OCI-LY7 (cell line): ENCODE results near the gene LGI1. TPM values are rescaled to one million over a fixed set of nuclear protein-coding genes. Genes with fewer than 3 reads are reported as not detected.

Experiments used
- BruUV-seq: library from RNA; stranded (reverse); fragments of 400-500 nt; replicated peaks from 2 replicates; lab custom pipeline; 2021; lab: Mats Ljungman, UMichigan
- CTCF ChIA-PET: fragments of 300-600 bp; sonication (Branson Sonifier 250); formaldehyde crosslinking; loops from one replicate; lab custom pipeline; 2022; ENCODE audit warnings: antibody characterized with exemption; ENCODE audit not compliant: unreplicated experiment; lab: Charles Lee
- POLR2A ChIA-PET: fragments of 300-600 bp; sonication (Branson Sonifier 250); formaldehyde crosslinking; loops from one replicate; lab custom pipeline; 2022; ENCODE audit warnings: antibody characterized with exemption; lab: Charles Lee
- DNase-seq: peaks from one replicate; pipeline ENCODE4 v3.0.0-alpha.2; 2015; ENCODE audit warnings: low spot score
- H2AFZ ChIP-seq: fragments of 200-600 bp; sonication (generic), shearing (Covaris generic); 2 replicates; pipeline ENCODE4 v1.6.1; 2014; ENCODE audit warnings: mild to moderate bottlenecking, antibody characterized with exemption, low read length, moderate library complexity
- H3K27ac ChIP-seq: fragments of 200-600 bp; sonication (generic); 2 replicates; pipeline ENCODE4 v1.5.1; 2014; ENCODE audit warnings: mixed run types, low read depth, mild to moderate bottlenecking, moderate library complexity, low read length, inconsistent platforms; ENCODE audit not compliant: poor library complexity, severe bottlenecking
- H3K36me3 ChIP-seq: fragments of 200-600 bp; sonication (generic); 2 replicates; pipeline ENCODE4 v1.6.1; 2014; ENCODE audit warnings: mild to moderate bottlenecking, antibody characterized with exemption, low read length, moderate library complexity, mixed read lengths; ENCODE audit not compliant: insufficient read depth
- H3K4me1 ChIP-seq: fragments of 200-600 bp; sonication (generic); 2 replicates; pipeline ENCODE4 v1.5.1; 2014; ENCODE audit warnings: mild to moderate bottlenecking, low read length; ENCODE audit not compliant: insufficient read depth, poor library complexity, severe bottlenecking
- H3K4me2 ChIP-seq: fragments of 200-600 bp; sonication (generic); 2 replicates; pipeline ENCODE4 v1.6.1; 2014; ENCODE audit warnings: mild to moderate bottlenecking, low read length
- H3K4me3 ChIP-seq: fragments of 200-600 bp; sonication (generic); 2 replicates; pipeline ENCODE4 v1.5.1; 2014; ENCODE audit warnings: mild to moderate bottlenecking, low read depth, low read length; ENCODE audit not compliant: poor library complexity, severe bottlenecking
- H3K79me2 ChIP-seq: fragments of 200-600 bp; sonication (generic); 2 replicates; pipeline ENCODE4 v1.6.1; 2016; ENCODE audit warnings: low read depth, mild to moderate bottlenecking, low read length, moderate library complexity, mixed read lengths; ENCODE audit not compliant: insufficient read depth
- H3K9me2 ChIP-seq: fragments of 200-600 bp; sonication (generic); 2 replicates; pipeline ENCODE4 v1.6.1; 2016; ENCODE audit warnings: mild to moderate bottlenecking, low read length, mixed read lengths; ENCODE audit not compliant: insufficient read depth
- H3K9me3 ChIP-seq: fragments of 200-600 bp; sonication (generic); 2 replicates; pipeline ENCODE4 v1.6.1; 2014; ENCODE audit warnings: mild to moderate bottlenecking, mixed run types, low read length, mixed read lengths
- H4K20me1 ChIP-seq: fragments of 200-600 bp; sonication (generic); 2 replicates; pipeline ENCODE4 v1.6.1; 2014; ENCODE audit warnings: mild to moderate bottlenecking, antibody characterized with exemption, low read length, moderate library complexity, mixed read lengths; ENCODE audit not compliant: insufficient read depth
- EZH2phosphoT487 ChIP-seq: fragments of 200-600 bp; sonication (generic); IDR thresholded peaks from 2 replicates; pipeline ENCODE4 v1.6.1; 2018; ENCODE audit warnings: low read depth, borderline replicate concordance, mild to moderate bottlenecking, mixed run types, antibody characterized with exemption, low read length, moderate library complexity, mixed read lengths
- intact Hi-C: fragments of 100-400 bp; cut with micrococcal nuclease; formaldehyde crosslinking; loops from one replicate; pipeline ENCODE4 v1.10.0; 2022; ENCODE audit not compliant: unreplicated experiment
- total RNA-seq, 2 experiments: library from RNA; depleted of rRNA in 1 of 2; stranded (reverse); fragments of >200 nt in 1 of 2; shearing (Covaris generic) in 1 of 2; gene quantifications; 2 replicates each; pipeline ENCODE4 v1.2.3, GENCODE V29; 2014 to 2022
- TF ChIP-seq, protein P1 (sequence below): fragments of 200-600 bp; sonication (generic); conservative IDR thresholded peaks from 2 replicates; pipeline ENCODE4 v1.5.1; 2014; ENCODE audit warnings: mild to moderate bottlenecking, antibody characterized with exemption, low read length, moderate library complexity, mixed read lengths

LGI1 gene
- total RNA-seq, 2 experiments from 2014 or later: 0.41 TPM; not detected in 1

DNA sequence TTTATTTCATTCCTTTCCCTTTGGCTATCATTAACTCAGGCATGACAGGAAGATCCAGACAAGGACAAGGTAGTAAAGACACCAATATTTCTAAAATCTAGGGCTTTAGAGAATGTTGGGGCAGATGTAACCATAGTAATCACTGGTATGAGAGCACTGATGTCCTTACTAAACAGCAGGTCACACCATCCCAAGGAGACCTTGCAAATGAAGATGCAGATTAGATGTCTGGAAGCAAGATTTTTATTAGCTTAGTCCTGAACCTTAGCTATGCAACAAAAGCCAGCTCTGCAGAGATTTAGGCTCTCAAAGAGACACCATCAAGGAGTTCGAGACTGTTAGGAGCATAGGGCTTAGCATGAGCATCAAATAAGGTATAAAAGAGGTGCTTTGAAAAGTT lies 31.7 kb upstream of the LGI1 start:
- H4K20me1 ChIP-seq: no peaks in the 10 kb centered on the region
- H2AFZ ChIP-seq: no peak overlapping the region
- intact Hi-C loops: no loop called here
- TF ChIP-seq, protein P1, sequence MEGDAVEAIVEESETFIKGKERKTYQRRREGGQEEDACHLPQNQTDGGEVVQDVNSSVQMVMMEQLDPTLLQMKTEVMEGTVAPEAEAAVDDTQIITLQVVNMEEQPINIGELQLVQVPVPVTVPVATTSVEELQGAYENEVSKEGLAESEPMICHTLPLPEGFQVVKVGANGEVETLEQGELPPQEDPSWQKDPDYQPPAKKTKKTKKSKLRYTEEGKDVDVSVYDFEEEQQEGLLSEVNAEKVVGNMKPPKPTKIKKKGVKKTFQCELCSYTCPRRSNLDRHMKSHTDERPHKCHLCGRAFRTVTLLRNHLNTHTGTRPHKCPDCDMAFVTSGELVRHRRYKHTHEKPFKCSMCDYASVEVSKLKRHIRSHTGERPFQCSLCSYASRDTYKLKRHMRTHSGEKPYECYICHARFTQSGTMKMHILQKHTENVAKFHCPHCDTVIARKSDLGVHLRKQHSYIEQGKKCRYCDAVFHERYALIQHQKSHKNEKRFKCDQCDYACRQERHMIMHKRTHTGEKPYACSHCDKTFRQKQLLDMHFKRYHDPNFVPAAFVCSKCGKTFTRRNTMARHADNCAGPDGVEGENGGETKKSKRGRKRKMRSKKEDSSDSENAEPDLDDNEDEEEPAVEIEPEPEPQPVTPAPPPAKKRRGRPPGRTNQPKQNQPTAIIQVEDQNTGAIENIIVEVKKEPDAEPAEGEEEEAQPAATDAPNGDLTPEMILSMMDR: no peak
- no peak for TF ChIP-seq EZH2phosphoT487
- no peaks in the 10 kb centered on the region for H3K9me3 ChIP-seq
- H3K79me2 ChIP-seq: no peaks in the 10 kb centered on the region
- no peak overlapping the region for H3K27ac ChIP-seq
- no peak overlapping the region for H3K4me3 ChIP-seq
- no TSS peak for BruUV-seq
- H3K9me2 ChIP-seq: no peaks in the 10 kb centered on the region
- POLR2A ChIA-PET: interaction anchor here (1.0 to 1.1 kb wide), 2 partner anchors 8 to 24 kb away, joined by 3 to 6 read pairs; no protein-coding TSS in a partner anchor
- H3K36me3 ChIP-seq: no peaks in the 10 kb centered on the region
- no peak overlapping the region for H3K4me2 ChIP-seq
- H3K4me1 ChIP-seq: no peaks in the 10 kb centered on the region
- no peak for DNase-seq
- CTCF ChIA-PET: interaction anchor here (0.6 kb wide), 1 partner anchor 651 kb away, joined by 3 read pairs; no protein-coding TSS in a partner anchor

GRCh38 chr10:93741367-93741766 lies 16.4 kb upstream of the LGI1 start:
- no peak for DNase-seq
- intact Hi-C loops: no loop called here
- H3K79me2 ChIP-seq: no peaks in the 10 kb centered on the region
- CTCF ChIA-PET: no interaction called here
- H3K4me2 ChIP-seq: no peak overlapping the region
- H3K4me3 ChIP-seq: no peak overlapping the region
- POLR2A ChIA-PET: no interaction called here
- H3K27ac ChIP-seq: no peak overlapping the region
- H2AFZ ChIP-seq: no peak overlapping the region
- no TSS peak for BruUV-seq
- no peaks in the 10 kb centered on the region for H3K9me3 ChIP-seq
- no peaks in the 10 kb centered on the region for H3K9me2 ChIP-seq
- H3K36me3 ChIP-seq: no peaks in the 10 kb centered on the region
- peaks cover 12% of the 10 kb centered on the region for H3K4me1 ChIP-seq
- TF ChIP-seq, protein P1: no peak
- no peak for TF ChIP-seq EZH2phosphoT487
- no peaks in the 10 kb centered on the region for H4K20me1 ChIP-seq

- Histone ChIP-seq H3K4me2 (peak overlapping the region; percentile 52), H2AFZ (peak overlapping the region; percentile 63), H3K36me3 (no peaks in the 10 kb centered on the region), H3K9me2 (no peaks in the 10 kb centered on the region), H3K9me3 (no peaks in the 10 kb centered on the region), H3K79me2 (no peaks in the 10 kb centered on the region), H3K4me1 (peaks cover 12% of the 10 kb centered on the region), H3K27ac (peak overlapping the region; percentile 20), H4K20me1 (no peaks in the 10 kb centered on the region), H3K4me3 (peak overlapping the region; percentile 27)
- POLR2A ChIA-PET: interaction anchor here (1.2 kb wide), 1 partner anchor 56 kb away, joined by 3 read pairs; no protein-coding TSS in a partner anchor
- TF ChIP-seq, protein P1: no peak
- TF ChIP-seq EZH2phosphoT487: no peak
- no TSS peak for BruUV-seq
- intact Hi-C loops: no loop called here
- peak; percentile 54 for DNase-seq
- CTCF ChIA-PET: interaction anchor here (1.0 kb wide), 1 partner anchor 19 kb away, joined by 4 read pairs; no protein-coding TSS in a partner anchor
Observed at GRCh38 chr10:93742633-93743349, 14.9 kb upstream of the LGI1 start.
